H1 (cell line): ENCODE measurements around the gene THBS1. TPM values are rescaled to one million over a fixed set of nuclear protein-coding genes. Genes with fewer than 3 reads are reported as not detected.

Experiments used
- CTCF ChIA-PET: fragments of 300-600 bp; sonication (Branson Sonifier 250); formaldehyde crosslinking; loops from one replicate; lab custom pipeline; 2021; ENCODE audit not compliant: partially characterized antibody; lab: Charles Lee
- POLR2A ChIA-PET: fragments of 300-600 bp; sonication (Branson Sonifier 250); formaldehyde crosslinking; loops from one replicate; lab custom pipeline; 2021; ENCODE audit warnings: inconsistent platforms; ENCODE audit not compliant: partially characterized antibody; lab: Charles Lee
- DNase-seq, 2 experiments: peaks; one replicate each; pipeline versions ENCODE4 v3.0.0 to v3.0.0-alpha.2; 2010 to 2022; ENCODE audit warnings: low spot score in 2 of 2, low read depth in 1 of 2, mixed read lengths in 1 of 2
- FAIRE-seq: peaks from 2 replicates; lab custom pipeline; 2011; peaks lifted over from hg19 to GRCh38; lab: Jason Lieb, UNC
- H2AFZ ChIP-seq: 2 replicates; pipeline ENCODE4 v1.8.1; 2012; ENCODE audit warnings: low read length, inconsistent platforms
- H2AK5ac ChIP-seq: 2 replicates; pipeline ENCODE4 v1.6.1; 2013; ENCODE audit warnings: low read depth, low read length
- H2BK120ac ChIP-seq: replicated peaks from 2 replicates; pipeline ENCODE3; 2013; ENCODE audit warnings: low read depth, low read length, inconsistent platforms
- H2BK12ac ChIP-seq: 2 replicates; pipeline ENCODE4 v1.6.1; 2013; ENCODE audit warnings: low read depth, low read length
- H2BK15ac ChIP-seq: 2 replicates; pipeline ENCODE4 v1.6.1; 2013; ENCODE audit warnings: low read length
- H2BK20ac ChIP-seq: 2 replicates; pipeline ENCODE4 v1.6.1; 2013; ENCODE audit warnings: low read length
- H2BK5ac ChIP-seq: 2 replicates; pipeline ENCODE4 v1.6.1; 2013; ENCODE audit warnings: low read depth, low read length
- H3K14ac ChIP-seq: 2 replicates; pipeline ENCODE4 v1.6.1; 2013; ENCODE audit warnings: inconsistent platforms; ENCODE audit not compliant: insufficient read length
- H3K18ac ChIP-seq: 2 replicates; pipeline ENCODE4 v1.6.1; 2013; ENCODE audit warnings: low read length; ENCODE audit errors: extremely low read depth
- H3K23ac ChIP-seq: 2 replicates; pipeline ENCODE4 v1.6.1; 2013; ENCODE audit warnings: inconsistent platforms; ENCODE audit not compliant: insufficient read length
- H3K23me2 ChIP-seq: 2 replicates; pipeline ENCODE4 v1.6.1; 2013; ENCODE audit warnings: low read depth, low read length
- H3K27ac ChIP-seq: 2 replicates; pipeline ENCODE4 v1.6.1; 2011; ENCODE audit warnings: low read depth, low read length, inconsistent platforms
- H3K27me3 ChIP-seq, 4 experiments: replicated peaks in 1 of 4; 1 replicate in 1 of 4; 2 replicates in 3 of 4; pipeline versions ENCODE4 v1.6.1 to v1.8.1; 2011 to 2013; ENCODE audit warnings: low read length in 3 of 4, mild to moderate bottlenecking in 3 of 4, inconsistent platforms in 2 of 4, mixed read lengths in 2 of 4, moderate library complexity in 1 of 4; ENCODE audit not compliant: control insufficient read depth in 3 of 4, insufficient read depth in 3 of 4; ENCODE audit errors: extremely low read depth in 1 of 4
- H3K36me3 ChIP-seq, 4 experiments: 2 replicates each; pipeline versions ENCODE4 v1.6.1 to v1.8.1; 2011 to 2013; ENCODE audit warnings: mild to moderate bottlenecking in 4 of 4, low read length in 3 of 4, moderate library complexity in 2 of 4, control low read depth in 1 of 4, inconsistent platforms in 1 of 4; ENCODE audit not compliant: insufficient read depth in 4 of 4, control insufficient read depth in 2 of 4
- H3K4ac ChIP-seq: replicated peaks from 2 replicates; pipeline ENCODE3; 2013; ENCODE audit warnings: low read length, low read depth, mixed read lengths, inconsistent platforms; ENCODE audit not compliant: insufficient read length
- H3K4me1 ChIP-seq, 4 experiments: replicated peaks in 1 of 4; 1 replicate in 1 of 4; 2 replicates in 3 of 4; pipeline versions ENCODE4 v1.6.1 to v1.8.1; 2011 to 2013; ENCODE audit warnings: low read length in 3 of 4, inconsistent platforms in 2 of 4, mixed read lengths in 1 of 4; ENCODE audit not compliant: insufficient read depth in 4 of 4, control insufficient read depth in 3 of 4
- H3K4me2 ChIP-seq, 2 experiments: 2 replicates each; pipeline versions ENCODE4 v1.6.1 to v1.8.1; 2011 to 2013; ENCODE audit warnings: low read depth in 2 of 2, low read length in 2 of 2, control low read depth in 1 of 2, inconsistent platforms in 1 of 2, mild to moderate bottlenecking in 1 of 2; ENCODE audit not compliant: insufficient read depth in 1 of 2
- H3K4me3 ChIP-seq, 4 experiments: fragments of 200-600, 300-600 bp in 1 of 4; sonication (generic), shearing (Covaris generic), sonication (Bioruptor Twin) in 1 of 4; 2 replicates each; pipeline versions ENCODE4 v1.5.1 to v1.8.1; 2011 to 2016; ENCODE audit warnings: low read length in 4 of 4, low read depth in 3 of 4, control low read depth in 2 of 4, inconsistent platforms in 2 of 4, mild to moderate bottlenecking in 2 of 4, mixed read lengths in 1 of 4, moderate library complexity in 1 of 4; ENCODE audit not compliant: insufficient read depth in 2 of 4; ENCODE audit errors: extremely low read depth in 1 of 4
- H3K56ac ChIP-seq: replicated peaks from 2 replicates; pipeline ENCODE3; 2013; ENCODE audit warnings: low read depth, mild to moderate bottlenecking, mixed read lengths, low read length, inconsistent platforms; ENCODE audit not compliant: insufficient read length
- H3K79me1 ChIP-seq: 2 replicates; pipeline ENCODE4 v1.6.1; 2013; ENCODE audit warnings: low read depth, low read length, control low read depth
- H3K79me2 ChIP-seq, 2 experiments: 2 replicates each; pipeline versions ENCODE4 v1.6.1 to v1.8.1; 2012 to 2013; ENCODE audit warnings: low read length in 2 of 2, mild to moderate bottlenecking in 2 of 2, inconsistent platforms in 1 of 2; ENCODE audit not compliant: insufficient read depth in 2 of 2, control insufficient read depth in 1 of 2
- H3K9ac ChIP-seq, 4 experiments: replicated peaks in 1 of 4; 1 replicate in 1 of 4; 2 replicates in 3 of 4; pipeline versions ENCODE4 v1.6.1 to v1.8.1; 2011 to 2013; ENCODE audit warnings: low read depth in 3 of 4, low read length in 3 of 4, control low read depth in 2 of 4, mild to moderate bottlenecking in 2 of 4, moderate library complexity in 2 of 4, inconsistent platforms in 1 of 4; ENCODE audit errors: extremely low read depth in 1 of 4
- H3K9me3 ChIP-seq, 2 experiments: 2 replicates each; pipeline versions ENCODE4 v1.6.1 to v1.8.1; 2012 to 2013; ENCODE audit warnings: mild to moderate bottlenecking in 2 of 2, moderate library complexity in 2 of 2, control low read depth in 1 of 2, inconsistent platforms in 1 of 2, low read depth in 1 of 2, low read length in 1 of 2, mixed read lengths in 1 of 2; ENCODE audit not compliant: insufficient read depth in 2 of 2
- H4K20me1 ChIP-seq, 2 experiments: replicated peaks in 1 of 2; 2 replicates each; pipeline versions ENCODE3 to v1.8.1; 2011 to 2013; ENCODE audit warnings: inconsistent platforms in 2 of 2, low read length in 2 of 2, mild to moderate bottlenecking in 1 of 2; ENCODE audit not compliant: insufficient read depth in 2 of 2, control insufficient read depth in 1 of 2
- H4K5ac ChIP-seq: 2 replicates; pipeline ENCODE4 v1.6.1; 2013; ENCODE audit warnings: low read length, low read depth, mixed read lengths, inconsistent platforms; ENCODE audit not compliant: insufficient read length
- H4K8ac ChIP-seq: 2 replicates; pipeline ENCODE4 v1.8.0; 2013; ENCODE audit warnings: mild to moderate bottlenecking, moderate library complexity, low read length, inconsistent platforms; ENCODE audit not compliant: insufficient read depth; ENCODE audit errors: extremely low read depth
- H4K91ac ChIP-seq: replicated peaks from 2 replicates; pipeline ENCODE3; 2013; ENCODE audit warnings: low read length, mixed read lengths, inconsistent platforms; ENCODE audit not compliant: insufficient read length
- ATF3 ChIP-seq: IDR thresholded peaks from 2 replicates; pipeline ENCODE4 v1.6.1; 2011; ENCODE audit warnings: low read depth, mild to moderate bottlenecking, low read length; ENCODE audit not compliant: insufficient read depth
- BACH1 ChIP-seq: IDR thresholded peaks from 2 replicates; pipeline ENCODE4 v1.6.1; 2012; ENCODE audit warnings: low read length, improper control_type of control experiment
- MAFK ChIP-seq: IDR thresholded peaks from 2 replicates; pipeline ENCODE4 v1.6.1; 2012; ENCODE audit warnings: low read depth, mild to moderate bottlenecking, improper control_type of control experiment, low read length
- POLR2AphosphoS5 ChIP-seq: IDR thresholded peaks from 2 replicates; pipeline ENCODE4 v1.6.1; 2011; ENCODE audit warnings: low read depth, low read length
- RAD21 ChIP-seq, 2 experiments: IDR thresholded peaks in 1 of 2; conservative IDR thresholded peaks in 1 of 2; 2 replicates each; pipeline ENCODE4 v1.6.1; 2011; ENCODE audit warnings: low read depth in 2 of 2, low read length in 2 of 2, improper control_type of control experiment in 1 of 2, inconsistent platforms in 1 of 2, mild to moderate bottlenecking in 1 of 2, moderate library complexity in 1 of 2
- YY1 ChIP-seq: IDR thresholded peaks from 2 replicates; pipeline ENCODE4 v1.6.1; 2011; ENCODE audit warnings: low read depth, mild to moderate bottlenecking, low read length
- WGBS, 2 experiments: shearing (Covaris generic) in 1 of 2; methylation state at CpG; one replicate each; pipeline versions ENCODE4 v1.1.6 to v1.1.7; 2013 to 2015; ENCODE audit warnings: low lambda C conversion rate in 2 of 2, mixed read lengths in 2 of 2, inconsistent platforms in 1 of 2, low coverage in 1 of 2, missing lambda C conversion rate in 1 of 2; ENCODE audit not compliant: insufficient replicate concordance in 2 of 2, insufficient coverage in 1 of 2, insufficient read length in 1 of 2; ENCODE audit errors: extremely low coverage in 1 of 2, missing lambda C conversion rate in 1 of 2; 5-methylcytosine and 5-hydroxymethylcytosine counted together
- polyA plus RNA-seq, 7 experiments: library from polyadenylated mRNA; depleted of rRNA in 3 of 7; stranded (reverse) in 5 of 7; unstranded in 2 of 7; fragments of >200 nt in 5 of 7; fragments of 200-250 nt in 2 of 7; gene quantifications; 1 replicate in 5 of 7; 2 replicates in 1 of 7; 4 replicates in 1 of 7; pipeline versions ENCODE4 v1.2.1 to v1.2.3, GENCODE V29; 2011 to 2013; ENCODE audit warnings: missing spikeins in 2 of 7, mixed read lengths in 2 of 7
- total RNA-seq: library from RNA; stranded (reverse); fragmentation: NEBNext Ultra II Directional; extraction: Animal tissue kit (Norgen Biotek cat#: 25700); gene quantifications from 2 replicates; pipeline ENCODE4 v1.2.1, GENCODE V29; 2021
- TF ChIP-seq, protein P1 (sequence below), 3 experiments: IDR thresholded peaks; 1 replicate in 2 of 3; 2 replicates in 1 of 3; pipeline versions ENCODE4 v1.5.1 to v1.6.1; 2011; ENCODE audit warnings: low read length in 3 of 3, mild to moderate bottlenecking in 3 of 3, inconsistent platforms in 2 of 3, low read depth in 1 of 3, moderate library complexity in 1 of 3; ENCODE audit not compliant: insufficient read depth in 1 of 3; ENCODE audit errors: control extremely low read depth in 1 of 3

THBS1 gene
- total and polyA plus RNA-seq, 2 of the 8 experiments (the other 6 are each of a cell fraction or from before 2014, with no cell fraction given), result 10.3 to 63.3 TPM

- peak; percentile 19 to 51 for DNase-seq
- Histone ChIP-seq H3K4me1 (no peaks in the 10 kb centered on the region), H3K23me2 (no peaks in the 10 kb centered on the region), H4K91ac (no peak overlapping the region), H3K56ac (no peak overlapping the region), H3K79me2 (no peaks in the 10 kb centered on the region), H3K23ac (no peak overlapping the region), H2BK15ac (no peak overlapping the region), H4K5ac (no peak overlapping the region), H3K9me3 (no peaks in the 10 kb centered on the region; a peak in 1 of 4 replicates), H3K4me3 (no peak overlapping the region), H3K14ac (no peak overlapping the region), H4K20me1 (no peaks in the 10 kb centered on the region)
- peak; percentile 85 for FAIRE-seq
- no peak for TF ChIP-seq POLR2AphosphoS5
- TF ChIP-seq ATF3, result no peak
- TF ChIP-seq RAD21 (IDR thresholded peaks at IDR 0.05 in 1 of 2, conservative IDR thresholded peaks at IDR 0.05 in 1 of 2; ENCODE audit: low read depth in 2 of 2, low read length in 2 of 2), result peak; percentile 29 to 58; a peak in 3 of 4 replicates
- TF ChIP-seq YY1, result 0 out of 2 replicates have a peak, but pooled peaks have one; percentile 43
- TF ChIP-seq MAFK, result peak; percentile 100
- TF ChIP-seq, protein P1, sequence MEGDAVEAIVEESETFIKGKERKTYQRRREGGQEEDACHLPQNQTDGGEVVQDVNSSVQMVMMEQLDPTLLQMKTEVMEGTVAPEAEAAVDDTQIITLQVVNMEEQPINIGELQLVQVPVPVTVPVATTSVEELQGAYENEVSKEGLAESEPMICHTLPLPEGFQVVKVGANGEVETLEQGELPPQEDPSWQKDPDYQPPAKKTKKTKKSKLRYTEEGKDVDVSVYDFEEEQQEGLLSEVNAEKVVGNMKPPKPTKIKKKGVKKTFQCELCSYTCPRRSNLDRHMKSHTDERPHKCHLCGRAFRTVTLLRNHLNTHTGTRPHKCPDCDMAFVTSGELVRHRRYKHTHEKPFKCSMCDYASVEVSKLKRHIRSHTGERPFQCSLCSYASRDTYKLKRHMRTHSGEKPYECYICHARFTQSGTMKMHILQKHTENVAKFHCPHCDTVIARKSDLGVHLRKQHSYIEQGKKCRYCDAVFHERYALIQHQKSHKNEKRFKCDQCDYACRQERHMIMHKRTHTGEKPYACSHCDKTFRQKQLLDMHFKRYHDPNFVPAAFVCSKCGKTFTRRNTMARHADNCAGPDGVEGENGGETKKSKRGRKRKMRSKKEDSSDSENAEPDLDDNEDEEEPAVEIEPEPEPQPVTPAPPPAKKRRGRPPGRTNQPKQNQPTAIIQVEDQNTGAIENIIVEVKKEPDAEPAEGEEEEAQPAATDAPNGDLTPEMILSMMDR (IDR thresholded peaks at IDR 0.05; ENCODE audit: control extremely low read depth in 1 of 3, insufficient read depth in 1 of 3, low read depth in 1 of 3, low read length in 3 of 3), result peak in 2 of 3 experiments; percentile 58 to 64; a peak in 3 of 4 replicates
- TF ChIP-seq BACH1, result peak; percentile 99
- TF ChIP-seq, all 59 proteins: peak for 5
- Histone ChIP-seq H3K36me3 (no peaks in the 10 kb centered on the region), H4K8ac (no peak overlapping the region), H2BK20ac (no peak overlapping the region), H2BK12ac (no peak overlapping the region), H2BK5ac (no peak overlapping the region), H3K18ac (no peak overlapping the region), H3K27ac (no peak overlapping the region), H3K4me2 (no peak overlapping the region), H3K4ac (no peak overlapping the region), H3K27me3 (peaks cover 0 to 1% (median 0%) of the 10 kb centered on the region in 4 experiments; a peak in 1 of 7 replicates), H2BK120ac (no peak overlapping the region), H3K79me1 (no peaks in the 10 kb centered on the region), H2AFZ (peak overlapping the region; percentile 25; the same call in 1 of the 2 replicates), H2AK5ac (no peak overlapping the region), H3K9ac (no peak overlapping the region)
- POLR2A ChIA-PET, result interaction anchor here (0.6 to 2.9 kb wide), 4 partner anchors 34 to 339 kb away, joined by 3 to 24 read pairs (median 4); partner anchors contain the start of gene THBS1
- CTCF ChIA-PET, result interaction anchor here (0.6 to 3.0 kb wide), 20 partner anchors 8 to 519 kb away, joined by 3 to 21 read pairs (median 4); no protein-coding TSS in a partner anchor
- WGBS, 2 experiments, result 74% methylated on average over 1 of the region's 1 CpG; no CpG with 5 or more reads in 1 of the 2 experiments
Measured at GRCh38 chr15:39543651-39544050, 37.2 kb upstream of the THBS1 start.
